HUES6 (cell line): ENCODE measurements around the gene ANO10.
"Not testable (repeated sequence)": the region's sequence is repeated elsewhere in the genome, so short reads cannot be mapped to it uniquely, and the experiment has no call there.

ENCODE experiments used
- H3K27ac ChIP-seq: 2 replicates; pipeline ENCODE4 v1.7.0; 2013; ENCODE audit warnings: low read depth, mild to moderate bottlenecking, low read length, inconsistent platforms
- H3K27me3 ChIP-seq: 2 replicates; pipeline ENCODE4 v1.6.1; 2013; ENCODE audit warnings: low read length; ENCODE audit not compliant: control insufficient read depth, insufficient read depth
- H3K36me3 ChIP-seq: 2 replicates; pipeline ENCODE4 v1.6.1; 2013; ENCODE audit warnings: low read length; ENCODE audit not compliant: control insufficient read depth, insufficient read depth
- H3K4me1 ChIP-seq: 2 replicates; pipeline ENCODE4 v1.6.1; 2013; ENCODE audit warnings: low read length; ENCODE audit not compliant: control insufficient read depth, insufficient read depth
- H3K4me3 ChIP-seq: 2 replicates; pipeline ENCODE4 v1.5.1; 2013; ENCODE audit warnings: low read depth, low read length
- H3K9ac ChIP-seq: one replicate; pipeline ENCODE4 v1.6.1; 2013; ENCODE audit warnings: mild to moderate bottlenecking, low read length
- H3K9me3 ChIP-seq: 2 replicates; pipeline ENCODE4 v1.6.1; 2013; ENCODE audit warnings: low read depth, low read length; ENCODE audit not compliant: control insufficient read depth, insufficient read depth

Gene ANO10

DNA sequence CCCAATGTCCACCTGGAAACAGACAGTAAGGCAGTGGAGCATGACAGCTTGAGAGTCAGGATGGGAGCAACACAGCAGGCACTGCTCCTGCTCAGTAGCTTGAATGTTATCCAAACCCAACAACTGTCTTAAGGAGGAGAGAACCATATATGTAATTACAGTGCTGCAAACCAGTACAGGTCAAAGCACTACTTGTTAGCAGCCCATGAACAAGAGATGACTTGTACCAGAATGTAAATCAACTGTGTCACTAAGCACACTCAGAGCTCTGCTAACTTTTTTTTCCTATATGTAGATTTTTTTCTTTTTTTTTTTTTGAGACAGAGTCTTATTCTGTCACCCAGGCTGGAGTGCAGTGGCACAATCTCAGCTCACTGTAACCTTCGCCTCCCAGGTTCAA, 87.1 kb downstream of the ANO10 start:
- Histone ChIP-seq H3K9me3 (no peaks in the 10 kb centered on the region), H3K4me3 (no peak overlapping the region), H3K9ac (no peak overlapping the region), H3K27me3 (no peaks in the 10 kb centered on the region), H3K27ac (no peak overlapping the region), H3K4me1 (peaks cover 29% of the 10 kb centered on the region), H3K36me3 (no peaks in the 10 kb centered on the region)

DNA sequence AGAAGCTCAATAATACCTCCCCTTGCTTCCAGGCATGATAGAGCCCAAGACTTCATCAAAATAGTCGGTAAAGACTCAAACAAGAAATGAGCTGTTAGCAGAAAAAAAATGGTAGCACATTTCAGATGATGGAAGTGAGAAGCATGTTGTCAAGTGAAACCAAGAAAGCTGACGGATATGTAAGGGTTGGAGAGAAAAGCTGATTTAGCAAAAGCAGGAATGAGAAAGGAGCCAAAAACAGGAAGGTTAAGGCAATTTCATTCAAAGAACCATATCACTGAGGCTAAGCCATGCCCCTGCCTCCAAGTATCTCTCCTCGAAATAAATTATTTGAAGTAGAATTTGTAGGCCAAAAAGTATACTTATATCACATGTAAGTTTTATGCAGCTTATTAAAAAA, 88.8 kb downstream of the ANO10 start:
- no peak overlapping the region for H3K27ac ChIP-seq
- H3K9me3 ChIP-seq = 0 out of 2 replicates have a peak, but pooled peaks cover 3% of the 10 kb centered on the region
- no peak overlapping the region for H3K9ac ChIP-seq
- no peaks in the 10 kb centered on the region for H3K36me3 ChIP-seq
- H3K27me3 ChIP-seq = no peaks in the 10 kb centered on the region
- H3K4me1 ChIP-seq = peaks cover 21% of the 10 kb centered on the region
- no peak overlapping the region for H3K4me3 ChIP-seq

DNA sequence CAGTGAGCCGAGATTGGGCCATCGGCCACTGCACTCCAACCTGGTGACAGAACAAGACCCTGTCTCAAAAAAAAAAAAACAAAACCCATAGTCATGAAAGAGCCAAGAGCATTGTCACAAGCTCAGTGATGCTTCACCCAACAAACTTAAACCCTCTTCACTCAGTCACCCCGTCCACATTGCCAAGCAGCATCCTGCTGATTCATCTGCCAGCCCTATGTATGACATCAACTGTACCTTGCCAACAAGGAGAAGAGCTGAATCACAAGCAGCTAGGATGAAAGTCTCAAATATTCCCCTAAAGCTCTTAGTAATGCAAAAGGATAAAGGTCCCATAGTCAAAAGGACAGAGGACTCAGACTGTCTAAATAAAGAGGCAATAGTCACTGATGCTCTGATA, 90.0 kb downstream of the ANO10 start:
- Histone ChIP-seq H3K36me3 (no peaks in the 10 kb centered on the region), H3K4me1 (peaks cover 12% of the 10 kb centered on the region), H3K9me3 (0 out of 2 replicates have a peak, but pooled peaks cover 3% of the 10 kb centered on the region), H3K4me3 (no peak overlapping the region), H3K27me3 (no peaks in the 10 kb centered on the region), H3K27ac (no peak overlapping the region), H3K9ac (no peak overlapping the region)

DNA sequence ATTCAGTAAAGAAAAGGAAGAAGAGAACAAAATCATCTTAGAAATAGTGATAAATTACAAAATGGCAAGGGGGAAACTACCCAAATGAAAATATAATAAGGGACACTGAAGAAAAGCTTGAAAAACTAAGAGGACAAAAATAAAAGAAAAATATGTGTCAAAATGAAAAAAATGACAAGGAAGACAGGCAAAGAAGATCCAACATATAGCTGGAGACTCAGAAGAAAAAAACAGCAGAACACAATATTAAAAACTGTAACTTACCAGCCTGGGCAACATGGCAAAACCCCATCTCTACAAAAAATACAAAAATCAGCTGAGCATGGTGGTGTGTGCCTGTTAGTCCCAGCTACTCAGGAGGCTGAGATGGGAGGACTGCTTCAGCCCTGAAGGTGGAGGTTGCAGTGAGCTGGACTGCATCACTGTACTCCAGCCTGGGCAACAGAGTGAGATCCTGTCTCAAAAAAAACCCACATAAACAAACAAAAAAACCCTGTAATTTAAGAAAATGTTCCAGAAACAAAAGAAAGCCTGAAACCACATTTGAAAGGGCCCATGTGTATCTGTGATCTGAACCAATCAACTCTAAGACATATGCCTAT, 93.2 kb downstream of the ANO10 start:
- Histone ChIP-seq H3K4me3 (no peak overlapping the region), H3K4me1 (no peaks in the 10 kb centered on the region), H3K9me3 (0 out of 2 replicates have a peak, but pooled peaks cover 3% of the 10 kb centered on the region), H3K9ac (no peak overlapping the region), H3K27me3 (no peaks in the 10 kb centered on the region), H3K36me3 (no peaks in the 10 kb centered on the region), H3K27ac (no peak overlapping the region)

DNA sequence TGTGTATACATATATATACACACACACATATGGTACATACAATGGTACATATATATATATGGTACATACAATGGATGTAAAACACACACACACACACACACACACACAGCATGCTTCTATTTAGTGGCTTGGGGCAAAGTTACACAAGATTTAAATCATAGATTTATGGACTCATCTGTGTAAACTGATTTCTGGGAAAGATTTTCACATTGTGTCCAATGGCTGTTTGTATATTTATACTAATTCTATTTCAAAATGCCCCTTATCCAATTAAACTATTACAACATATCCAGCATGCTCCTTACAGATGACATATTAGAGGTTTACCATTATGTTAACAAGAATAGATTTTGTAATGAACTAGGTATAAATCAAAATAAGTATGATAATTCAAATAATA, 94.9 kb downstream of the ANO10 start:
- no peaks in the 10 kb centered on the region for H3K36me3 ChIP-seq

DNA sequence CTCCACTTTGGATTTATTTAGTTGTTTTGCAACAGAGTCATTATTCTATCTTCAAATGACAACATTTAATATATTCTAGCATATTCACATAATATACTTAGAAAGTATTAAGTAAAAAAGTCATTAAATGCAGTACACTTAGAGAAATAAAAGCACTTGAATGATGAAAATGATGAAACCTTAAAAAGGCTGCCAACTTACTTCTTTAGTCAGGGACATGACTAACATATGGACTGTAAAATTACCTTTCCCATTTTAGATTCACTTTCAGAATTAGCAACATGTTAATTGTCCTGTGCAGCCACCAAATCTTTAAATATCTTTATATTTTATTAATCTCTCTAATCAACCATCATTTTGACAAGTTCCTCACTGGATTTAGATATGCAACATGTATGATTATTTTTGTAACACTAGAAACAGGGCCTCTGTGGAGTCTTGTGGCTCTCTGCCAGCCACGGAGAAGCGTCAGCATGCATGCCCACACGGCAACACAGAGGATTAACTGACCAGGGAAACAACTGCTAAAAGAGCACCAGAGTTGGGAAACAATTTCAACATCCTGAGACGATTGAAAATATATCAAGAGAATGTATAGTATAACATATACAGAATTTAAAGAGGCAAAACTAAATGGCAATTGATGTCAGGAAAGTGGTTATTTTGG, 95.7 kb downstream of the ANO10 start:
- Histone ChIP-seq H3K9ac (no peak overlapping the region), H3K9me3 (peaks cover 3% of the 10 kb centered on the region; the same call in 1 of the 2 replicates), H3K27me3 (no peaks in the 10 kb centered on the region), H3K4me1 (no peaks in the 10 kb centered on the region), H3K27ac (no peak overlapping the region), H3K36me3 (0 out of 2 replicates have a peak, but pooled peaks cover 5% of the 10 kb centered on the region), H3K4me3 (no peak overlapping the region)

More for the DNA sequence above, 94.9 kb downstream of the ANO10 start:
- no peak overlapping the region for H3K27ac ChIP-seq
- H3K4me1 ChIP-seq = no peaks in the 10 kb centered on the region
- H3K27me3 ChIP-seq = no peaks in the 10 kb centered on the region
- no peak overlapping the region for H3K9ac ChIP-seq
- H3K9me3 ChIP-seq = 0 out of 2 replicates have a peak, but pooled peaks cover 3% of the 10 kb centered on the region
- no peak overlapping the region for H3K4me3 ChIP-seq

DNA sequence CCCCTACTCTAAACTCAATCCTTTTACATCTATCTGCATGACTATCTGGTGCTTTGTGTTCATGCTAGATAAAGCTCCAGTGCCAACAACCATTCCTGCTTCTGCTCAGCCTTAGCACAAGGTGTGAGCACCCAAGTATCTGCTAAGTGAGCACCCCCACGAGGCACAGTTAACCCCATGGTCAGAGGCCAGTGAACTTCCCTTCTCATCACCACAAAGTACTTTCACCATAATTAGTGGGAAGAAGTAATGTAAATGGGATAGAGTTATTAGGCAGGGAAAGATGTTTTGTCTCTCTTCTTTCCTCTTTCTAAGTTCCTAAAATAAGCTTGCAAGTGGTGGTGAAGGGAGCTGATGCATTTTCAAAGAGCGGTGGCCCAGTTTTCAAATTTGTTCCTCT, 96.4 kb downstream of the ANO10 start:
- Histone ChIP-seq H3K4me3 (no peak overlapping the region), H3K4me1 (no peaks in the 10 kb centered on the region), H3K27me3 (no peaks in the 10 kb centered on the region), H3K27ac (no peak overlapping the region), H3K9me3 (peaks cover 3% of the 10 kb centered on the region; the same call in 1 of the 2 replicates), H3K9ac (no peak overlapping the region), H3K36me3 (0 out of 2 replicates have a peak, but pooled peaks cover 5% of the 10 kb centered on the region)

DNA sequence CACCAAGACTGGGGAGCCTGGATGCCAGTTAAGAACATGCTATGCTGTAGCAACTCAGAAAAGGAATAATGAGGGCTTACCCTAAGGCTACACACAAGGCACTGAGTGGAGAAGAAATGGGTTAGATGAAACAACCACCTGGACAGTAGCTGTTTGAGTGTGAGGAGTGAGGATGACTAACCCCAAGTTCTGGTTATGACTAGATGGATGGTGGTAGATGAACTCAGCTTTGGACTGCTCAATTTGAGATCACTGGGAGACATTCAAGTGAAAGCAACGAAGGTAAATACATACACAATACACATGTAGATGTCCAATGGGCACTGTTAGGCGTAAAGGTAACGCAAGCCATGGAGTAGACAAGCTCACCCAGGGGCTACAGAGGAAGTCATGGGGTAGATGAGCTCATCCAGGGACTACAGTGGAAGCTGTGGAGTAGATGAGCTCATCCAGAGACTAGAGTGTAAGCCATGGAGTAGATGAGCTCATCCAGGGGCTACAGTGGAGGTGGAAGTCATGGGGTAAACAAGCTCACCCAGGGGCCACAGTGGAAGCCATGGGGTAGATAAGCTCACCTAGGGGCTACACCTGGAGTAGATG, 98.3 kb downstream of the ANO10 start:
- no peak overlapping the region for H3K9ac ChIP-seq
- H3K9me3 ChIP-seq = peaks cover 15% of the 10 kb centered on the region
- no peaks in the 10 kb centered on the region for H3K4me1 ChIP-seq
- H3K4me3 ChIP-seq = no peak overlapping the region
- peaks cover 15% of the 10 kb centered on the region; the same call in 1 of the 2 replicates for H3K36me3 ChIP-seq
- no peak overlapping the region for H3K27ac ChIP-seq
- no peaks in the 10 kb centered on the region for H3K27me3 ChIP-seq

DNA sequence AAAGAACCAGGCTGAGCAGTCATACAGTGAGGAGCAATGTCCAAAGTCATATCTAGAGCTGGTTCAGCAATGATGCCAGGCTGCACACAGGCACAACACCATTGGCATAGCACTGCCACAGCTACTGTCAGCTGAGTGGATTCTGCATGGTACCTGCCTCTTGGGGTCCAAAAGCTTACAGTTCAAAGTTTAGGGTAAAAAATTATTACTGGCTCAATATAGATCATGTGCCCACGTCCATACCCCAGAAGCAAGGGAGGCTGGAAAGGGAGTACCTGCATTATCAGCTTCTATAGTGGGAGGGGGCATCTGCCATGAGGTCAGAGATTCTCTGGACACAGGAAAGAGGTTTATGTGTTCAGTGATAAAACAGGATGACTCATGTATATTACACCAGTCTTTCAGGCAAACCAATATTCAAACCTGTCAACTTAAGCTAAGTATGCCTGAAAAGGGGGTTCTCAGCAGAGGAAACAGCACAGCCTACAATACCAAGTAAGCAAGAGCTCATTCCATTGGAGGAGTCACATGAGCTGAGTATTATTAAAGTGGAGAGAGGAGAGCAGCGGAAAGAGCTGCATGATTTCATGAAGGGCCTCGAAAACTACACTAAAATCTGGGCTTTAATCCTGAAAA, 99.0 kb downstream of the ANO10 start:
- Histone ChIP-seq H3K4me3 (no peak overlapping the region), H3K36me3 (peaks cover 15% of the 10 kb centered on the region; the same call in 1 of the 2 replicates), H3K4me1 (no peaks in the 10 kb centered on the region), H3K9me3 (peaks cover 14% of the 10 kb centered on the region), H3K27ac (no peak overlapping the region), H3K9ac (no peak overlapping the region), H3K27me3 (no peaks in the 10 kb centered on the region)

DNA sequence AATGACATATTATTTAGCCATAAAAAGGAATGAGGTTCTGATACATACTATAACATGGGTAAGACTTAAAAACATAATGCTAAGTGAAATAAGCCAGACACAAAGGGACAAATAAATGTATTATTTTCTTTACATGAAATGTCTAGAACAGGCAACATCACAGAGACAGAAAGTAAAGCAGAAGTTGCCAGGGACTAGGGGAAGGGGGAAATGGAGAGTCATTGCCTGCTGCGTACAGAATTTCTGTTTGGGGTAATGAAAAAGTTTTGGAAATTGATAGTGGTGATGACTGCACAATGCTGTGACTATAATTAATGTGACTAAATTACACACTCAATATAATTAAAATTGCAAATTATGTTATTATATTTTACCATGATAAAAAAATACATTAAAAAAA, 99.9 kb downstream of the ANO10 start:
- no peaks in the 10 kb centered on the region for H3K27me3 ChIP-seq
- no peak overlapping the region for H3K9ac ChIP-seq
- H3K36me3 ChIP-seq = peaks cover 15% of the 10 kb centered on the region; the same call in 1 of the 2 replicates
- no peak overlapping the region for H3K4me3 ChIP-seq
- no peak overlapping the region for H3K27ac ChIP-seq
- no peaks in the 10 kb centered on the region for H3K4me1 ChIP-seq
- peaks cover 14% of the 10 kb centered on the region for H3K9me3 ChIP-seq

DNA sequence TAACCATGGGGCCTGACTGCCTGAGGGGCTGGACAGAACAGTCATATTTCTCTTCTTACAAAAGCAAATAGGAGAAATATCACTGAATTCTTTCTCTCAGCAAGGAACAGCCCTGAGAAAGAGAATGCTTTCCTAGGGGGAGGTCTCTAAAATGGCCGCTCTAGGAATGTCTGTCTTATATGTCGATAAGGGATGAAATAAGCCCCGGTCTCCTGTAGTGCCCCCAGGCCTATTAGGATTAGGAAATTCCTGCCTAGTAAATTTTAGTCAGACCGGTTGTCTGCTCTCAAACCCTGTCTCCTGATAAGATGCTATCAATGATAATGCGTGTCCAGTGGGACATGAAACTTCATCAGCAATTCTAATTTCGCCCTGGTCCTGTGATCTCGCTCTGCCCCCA, 103.3 kb downstream of the ANO10 start:
- peaks cover 14% of the 10 kb centered on the region for H3K9me3 ChIP-seq
- H3K4me1 ChIP-seq, H3K4me3 ChIP-seq: not testable (repeated sequence)

More for the DNA sequence above, 103.3 kb downstream of the ANO10 start:
- H3K9ac ChIP-seq, H3K27ac ChIP-seq, H3K27me3 ChIP-seq: not testable (repeated sequence)
- H3K36me3 ChIP-seq = peaks cover 15% of the 10 kb centered on the region; the same call in 1 of the 2 replicates
